Activated CD4-positive, alpha-beta T cell treated with anti-CD3 and anti-CD28 coated beads, Interleukin-10, Interleukin-2, amounts not matched to agents 100 ng/mL and 50 ng/mL, durations not matched to agents 16 hours and 8 hours (primary cell): Measurements from ENCODE around the gene IFNA6.
"Not testable (repeated sequence)": the region's sequence is repeated elsewhere in the genome, so short reads cannot be mapped to it uniquely, and the experiment has no call there.

Source experiments
- DNase-seq: peaks from one replicate; pipeline ENCODE4 v3.0.0-alpha.2; 2020

IFNA6 gene

DNA sequence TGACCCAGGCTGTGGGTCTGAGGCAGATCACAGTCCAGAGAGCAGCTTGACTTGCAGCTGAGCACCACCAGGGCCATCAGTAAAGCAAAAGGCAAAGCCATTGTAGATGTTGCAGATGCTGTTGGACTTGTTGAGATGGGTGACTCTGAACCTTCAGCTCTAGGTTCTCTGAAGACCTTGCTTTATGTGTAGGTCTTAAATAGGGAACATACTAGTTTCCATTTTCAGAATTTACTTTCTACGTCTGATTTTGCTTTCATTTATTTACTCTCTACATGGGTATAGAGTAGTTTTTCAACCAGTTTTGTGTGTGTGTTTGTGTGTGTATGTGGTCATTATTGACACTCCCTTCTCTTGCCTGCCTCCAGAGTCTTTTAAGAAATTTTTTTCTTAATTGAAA is at the start of gene IFNA6:
Gene IFNA6, minus strand, starts transcription at position 101 of the 400 bp plus-strand sequence. Its CDS starts 0 bp downstream, at position 101.
- no peak for DNase-seq

GRCh38 chr9:21399956-21400355 is 49.3 kb upstream of the IFNA6 start:
- no peak for DNase-seq

- no peak for DNase-seq
Measured at GRCh38 chr9:21398955-21399489, 48.3 kb upstream of the IFNA6 start.

DNA sequence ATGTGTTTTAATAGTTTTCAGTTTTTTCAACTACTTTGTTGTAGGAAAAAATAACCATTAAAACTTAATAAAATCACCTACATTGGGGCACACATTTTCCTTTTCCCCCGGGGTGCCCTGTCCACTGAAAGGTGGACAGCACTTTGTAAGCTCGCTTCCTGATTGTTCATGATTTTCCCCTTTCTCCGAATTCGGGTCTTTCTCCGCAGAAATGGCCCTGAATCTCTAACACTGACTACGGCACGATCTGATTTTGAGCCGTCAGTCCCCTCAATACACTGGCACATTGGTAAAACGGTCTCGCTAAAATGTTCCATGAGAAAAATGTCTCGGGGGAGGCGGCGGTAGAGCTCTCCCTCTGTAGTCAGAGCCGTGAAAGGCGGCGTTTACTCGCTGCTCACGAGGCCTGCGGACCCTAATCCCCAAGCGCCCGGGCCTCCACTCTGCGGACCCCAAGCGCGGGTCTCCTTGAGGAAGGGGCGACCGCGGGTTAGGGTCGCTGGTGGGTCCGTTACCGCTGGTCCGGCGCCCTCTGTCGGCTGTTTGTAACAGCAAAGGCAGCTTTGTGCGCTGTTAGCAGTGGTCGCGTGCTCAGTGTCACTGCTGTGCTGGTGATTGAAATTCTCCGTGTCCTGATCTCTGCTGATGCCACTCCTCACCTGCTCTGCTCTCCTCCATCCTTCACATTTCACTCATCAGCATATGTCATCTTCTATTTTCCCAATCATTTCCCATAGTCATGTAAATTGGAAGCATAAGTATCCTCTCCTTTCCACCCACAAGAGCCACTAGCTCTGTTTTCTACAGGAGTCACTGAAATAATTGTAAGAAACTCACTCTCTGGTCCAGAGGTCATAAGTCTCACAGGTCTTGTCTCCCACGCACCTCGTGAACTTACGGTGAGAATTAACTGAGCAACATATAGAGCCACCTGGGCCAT is 45.4 kb upstream of the IFNA6 start:
- DNase-seq = peak; percentile 54

DNA sequence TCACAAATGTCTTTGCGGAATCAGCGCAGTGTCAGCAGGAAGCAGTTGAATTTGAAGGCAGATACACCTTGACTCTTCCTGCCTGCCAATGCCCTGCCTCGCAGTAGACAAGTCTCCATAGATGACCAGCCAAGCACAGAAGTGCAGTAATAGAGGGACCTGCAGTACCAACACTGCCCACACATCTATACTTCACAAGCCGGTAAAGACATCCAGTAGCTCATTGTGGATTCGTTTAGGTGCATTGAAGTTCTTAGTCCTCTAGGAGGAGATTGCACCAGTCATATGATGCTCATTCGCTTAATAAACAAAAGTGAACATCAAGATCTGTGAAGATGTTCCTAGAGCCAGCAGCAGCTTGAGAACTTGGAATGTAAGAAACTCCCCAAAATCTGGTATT is 41.6 kb upstream of the IFNA6 start:
- DNase-seq = peak; percentile 4

DNA sequence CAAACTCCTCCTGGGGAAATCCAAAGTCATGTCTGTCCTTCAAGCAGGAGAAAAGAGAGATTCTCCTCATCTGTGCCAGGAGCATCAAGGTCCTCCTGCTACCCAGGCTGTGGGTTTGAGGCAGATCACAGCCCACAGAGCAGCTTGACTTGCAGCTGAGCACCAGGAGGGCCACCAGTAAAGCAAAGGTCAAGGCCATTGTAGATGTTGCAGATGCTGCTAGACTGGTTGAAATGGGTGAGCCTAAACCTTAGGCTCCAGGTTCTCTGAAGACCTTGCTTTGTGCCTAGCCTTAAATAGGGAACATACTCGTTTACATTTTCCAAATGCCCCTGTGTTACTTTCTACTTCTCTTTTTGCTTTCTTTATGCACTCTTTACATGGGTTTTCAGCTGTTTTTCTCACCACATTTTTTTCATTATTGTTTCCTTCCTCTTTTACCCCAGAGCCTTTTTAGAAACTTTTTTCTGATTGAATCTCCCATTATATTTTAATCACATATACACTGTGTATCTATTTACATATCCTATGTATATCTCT is 34.5 kb upstream of the IFNA6 start, which contains the start of gene IFNA2:
Gene IFNA2, minus strand, starts transcription at position 268 of the 540 bp plus-strand sequence. Its CDS starts 69 bp downstream, at position 199.
- no peak for DNase-seq

- DNase-seq = no peak
Measured at GRCh38 chr9:21383627-21384026, 32.9 kb upstream of the IFNA6 start.

- DNase-seq = peak; percentile 20
Measured at GRCh38 chr9:21381448-21382339, 31.0 kb upstream of the IFNA6 start.

GRCh38 chr9:21371467-21371866 is 20.8 kb upstream of the IFNA6 start:
- not testable (repeated sequence) for DNase-seq

- DNase-seq = no peak
Measured at GRCh38 chr9:21367957-21368356, 17.3 kb upstream of the IFNA6 start, which contains the start of gene IFNA13. IFNA13 (minus strand) TSS chr9:21368057; CDS start chr9:21368010, 47 bp downstream.

DNA sequence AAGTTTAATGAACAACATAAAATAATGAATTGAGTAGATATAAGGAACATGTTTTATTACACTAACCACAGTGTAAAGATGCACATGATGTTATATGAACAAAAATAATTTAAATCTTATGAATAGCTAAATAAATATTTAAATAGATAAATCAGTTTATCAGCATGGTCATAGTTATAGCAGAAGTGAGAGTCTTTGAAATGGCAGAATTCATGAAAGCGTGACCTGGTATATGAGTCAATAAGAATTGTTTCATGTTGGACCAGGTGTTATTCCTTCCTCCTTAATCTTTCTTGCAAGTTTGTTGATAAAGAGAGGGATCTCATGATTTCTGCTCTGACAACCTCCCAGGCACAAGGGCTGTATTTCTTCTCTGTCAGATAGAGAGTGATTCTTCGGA is 16.5 kb upstream of the IFNA6 start:
- DNase-seq = not testable (repeated sequence)

DNA sequence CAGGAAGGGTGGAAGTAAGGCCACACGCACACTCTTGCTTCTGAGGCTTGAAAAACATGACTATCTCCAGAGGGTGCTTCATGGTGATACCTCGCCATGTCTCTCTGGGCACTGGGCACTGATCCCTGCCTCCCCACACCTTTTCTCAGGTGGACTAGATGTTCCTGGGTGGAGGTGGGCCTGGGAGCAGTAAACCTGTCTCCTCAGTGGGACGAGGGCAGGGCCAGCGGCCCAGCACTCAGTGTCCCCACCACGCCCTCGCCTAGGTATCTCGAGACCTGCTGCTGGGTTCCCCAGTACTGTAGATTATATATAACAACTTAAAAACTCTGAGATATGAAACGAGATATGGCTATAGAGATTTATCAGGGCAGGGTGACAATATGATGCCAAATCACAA is 11.6 kb upstream of the IFNA6 start:
- no peak for DNase-seq

DNA sequence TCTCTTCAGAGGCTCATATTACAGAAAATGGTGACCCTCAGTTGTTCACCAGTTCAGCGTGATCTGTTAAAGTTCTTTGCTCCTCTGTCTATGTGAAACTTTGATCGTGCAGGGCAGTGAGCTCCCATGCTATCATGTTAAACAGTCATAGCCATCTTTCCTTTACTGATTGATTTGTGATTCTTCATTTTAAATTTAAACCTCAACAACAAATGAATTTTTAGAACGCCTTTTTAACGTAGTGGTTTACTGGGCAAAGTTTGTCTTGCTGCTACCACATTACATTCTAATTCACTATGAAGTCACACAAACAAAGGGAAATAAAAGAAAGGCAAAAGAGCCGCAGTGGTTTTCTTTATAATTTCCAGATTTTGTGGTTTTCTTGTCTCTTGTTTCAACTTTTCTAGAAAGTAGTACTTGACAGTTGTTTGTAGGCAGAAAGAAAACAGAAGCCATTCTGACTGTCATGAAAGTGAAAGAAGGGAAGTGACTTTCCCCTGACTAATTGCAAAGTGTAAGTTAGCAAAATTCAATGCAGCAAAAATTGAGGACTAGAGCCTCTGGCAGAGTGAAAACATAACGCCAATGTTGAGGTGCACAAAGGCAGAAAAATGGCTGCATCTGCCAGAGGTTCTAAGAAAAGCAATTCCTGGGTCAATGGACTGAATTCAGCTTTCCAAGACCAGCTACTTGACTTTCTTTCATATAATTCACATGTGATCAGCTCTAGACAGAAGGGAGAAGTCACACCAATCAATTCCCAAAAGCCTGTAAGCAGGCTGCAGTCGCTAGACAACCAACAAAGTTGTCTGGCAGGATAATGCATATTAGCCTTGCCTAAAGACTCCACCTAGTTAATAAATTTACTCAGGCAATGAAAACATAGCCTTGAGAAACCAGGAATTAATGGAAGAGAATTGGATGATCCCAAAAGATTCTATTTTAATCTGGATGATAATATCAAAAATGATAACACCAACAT is 7.1 kb upstream of the IFNA6 start:
- peak; percentile 81 for DNase-seq

DNA sequence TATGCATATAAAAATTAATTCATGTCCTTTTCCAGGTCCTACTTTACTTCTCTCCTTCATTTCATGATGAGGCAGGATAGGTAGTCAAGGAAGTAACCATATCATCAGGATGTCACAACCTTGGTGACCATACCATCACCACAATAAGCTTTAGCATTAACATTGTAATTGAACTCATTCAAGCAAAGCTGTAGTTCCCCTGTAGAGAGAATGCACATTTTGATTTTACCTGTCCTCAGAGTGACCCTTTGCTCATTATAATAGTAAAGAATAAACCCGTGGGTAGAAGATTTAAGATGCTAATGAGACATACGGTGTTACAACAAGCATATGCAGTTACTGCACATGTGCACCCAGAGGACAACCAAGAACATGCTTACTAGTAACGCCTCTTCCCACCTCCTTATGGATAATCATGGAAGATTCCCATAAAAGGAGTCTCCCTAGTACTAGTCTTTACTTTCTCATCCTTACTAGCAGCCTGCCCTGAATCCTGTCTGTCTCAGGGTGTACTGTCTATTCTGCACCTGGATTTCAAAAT is 2.2 kb downstream of the IFNA6 start:
- DNase-seq = no peak

DNA sequence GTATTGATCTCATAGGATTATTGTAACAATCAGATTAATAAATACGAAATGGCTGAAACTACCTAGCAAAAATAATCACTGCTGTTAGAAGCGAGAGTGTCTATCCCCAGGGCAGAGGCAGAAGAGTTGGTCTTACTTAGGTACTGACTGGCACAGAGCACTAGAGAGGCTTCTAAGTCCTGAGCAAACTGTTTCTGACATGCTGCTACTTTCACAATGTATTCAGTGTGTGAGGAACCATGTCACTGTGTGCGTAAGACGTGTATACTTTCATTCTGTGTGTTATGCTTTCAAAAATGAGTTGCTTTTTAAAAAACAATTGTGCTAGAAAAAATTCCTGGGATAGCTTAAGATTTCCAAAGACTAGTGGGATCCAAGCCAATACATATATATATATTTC is 10.0 kb downstream of the IFNA6 start:
- no peak for DNase-seq

- no peak for DNase-seq
Measured at GRCh38 chr9:21336457-21336856, 14.2 kb downstream of the IFNA6 start.

DNA sequence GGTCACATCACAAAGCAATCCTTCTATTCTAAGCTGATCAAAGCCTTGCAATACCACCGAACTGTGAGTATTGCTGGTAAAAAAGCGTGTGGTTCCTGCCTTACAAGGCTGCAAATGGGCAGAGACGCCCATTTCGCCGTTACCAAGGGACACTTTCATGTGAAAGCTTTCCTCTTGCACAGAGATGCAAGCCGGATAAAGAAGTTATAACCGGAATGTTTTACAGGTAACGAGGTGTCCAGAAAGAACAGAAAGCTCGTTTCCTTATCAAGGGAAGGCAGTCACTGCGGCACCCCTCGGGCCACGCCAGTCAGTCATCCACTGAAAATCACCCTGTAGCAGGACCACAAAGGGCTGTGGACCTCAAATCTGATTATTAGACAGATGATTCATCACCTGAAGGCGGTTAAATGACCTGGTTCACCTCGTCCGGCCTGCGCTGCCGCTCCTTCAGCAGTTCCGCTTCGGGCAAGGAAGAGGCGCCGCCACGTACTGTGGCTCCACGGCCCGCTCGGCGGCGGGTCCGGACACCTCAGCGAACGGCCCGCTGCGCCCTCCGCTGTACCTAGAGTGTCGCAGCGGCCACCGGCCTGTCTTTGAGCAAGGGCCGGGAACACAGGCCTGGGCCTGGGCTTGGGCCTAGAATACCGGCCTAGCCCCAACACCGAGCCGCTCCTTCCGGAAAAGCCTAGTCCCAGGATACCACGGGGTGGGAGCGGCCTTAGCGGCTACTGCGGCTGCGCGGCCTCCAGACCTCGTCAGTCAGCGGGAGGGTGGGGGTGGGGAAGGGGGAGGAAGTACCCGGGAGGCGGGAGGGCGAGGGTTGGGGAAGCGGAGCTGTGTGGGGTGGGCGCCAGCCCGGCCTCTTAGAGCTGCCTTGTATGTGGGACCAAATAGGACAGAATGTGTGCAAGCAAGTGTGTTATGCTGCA is 15.7 kb downstream of the IFNA6 start, which contains the start of gene KLHL9:
Gene KLHL9, minus strand, starts transcription at position 704 of the 932 bp plus-strand sequence. Its CDS starts 545 bp downstream, at position 159.
- peak; percentile 92 for DNase-seq

DNA sequence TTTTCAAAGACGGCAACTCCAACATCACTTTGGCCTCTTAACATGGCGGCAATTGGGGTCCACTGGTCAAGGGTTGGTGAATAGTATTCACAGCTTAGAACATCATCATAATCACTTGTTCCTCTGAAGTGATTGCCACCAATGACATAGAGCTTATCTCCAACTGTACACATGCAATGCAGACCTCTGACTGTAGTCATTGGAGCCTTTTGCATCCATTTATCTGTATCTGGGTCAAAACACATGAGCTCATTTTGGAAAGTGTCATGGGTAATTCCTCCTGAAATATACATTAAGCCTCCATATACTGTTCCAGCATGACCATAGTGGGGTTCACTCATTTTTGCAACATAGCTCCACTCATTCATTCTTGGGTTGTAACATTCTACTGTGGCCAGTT is 17.5 kb downstream of the IFNA6 start:
- DNase-seq = no peak

DNA sequence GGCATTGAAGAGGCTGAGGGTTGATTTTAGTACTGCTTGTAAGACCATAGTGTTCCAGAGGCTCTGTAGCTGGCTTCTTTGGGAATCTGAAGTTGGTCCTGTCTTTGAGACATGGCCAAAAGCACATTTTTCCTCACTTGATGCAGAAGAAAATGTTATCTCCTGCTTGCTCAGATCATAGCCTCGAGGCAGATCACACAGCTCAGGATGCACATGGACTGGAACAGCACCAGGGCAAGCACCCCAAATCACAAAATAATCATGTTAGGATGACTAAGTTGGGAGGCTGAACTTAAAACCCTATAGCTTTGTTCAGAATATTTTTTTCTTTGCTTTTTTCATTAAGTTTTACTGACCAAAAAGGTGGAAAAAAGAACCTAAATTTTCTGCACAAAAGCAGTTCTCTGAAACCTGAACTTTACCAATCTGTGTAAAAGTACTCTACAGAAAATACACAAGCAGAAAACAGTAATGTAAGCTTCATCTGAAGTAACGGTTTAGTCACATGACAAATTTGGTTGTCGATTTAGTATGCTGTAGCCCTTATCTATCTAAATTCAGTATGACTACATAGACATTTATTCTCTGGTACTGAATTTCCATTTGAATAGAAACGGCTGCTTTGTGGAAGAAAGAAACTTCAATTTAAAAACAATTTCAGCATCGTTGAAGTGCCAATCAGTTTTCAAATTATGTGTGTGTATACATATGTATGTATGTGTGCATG is 18.8 kb downstream of the IFNA6 start:
- no peak for DNase-seq
